HL-60 (cell line): ENCODE measurements around the gene ITPA.

Source experiments
- CTCF ChIP-seq: IDR thresholded peaks from one replicate; pipeline ENCODE4 v1.5.1; 2011; ENCODE audit warnings: low read length, control low read depth, inconsistent platforms; ENCODE audit not compliant: insufficient read depth
- POLR2AphosphoS5 ChIP-seq: IDR thresholded peaks from 2 replicates; pipeline ENCODE4 v1.6.1; 2012; ENCODE audit warnings: low read depth
- REST ChIP-seq: IDR thresholded peaks from 2 replicates; pipeline ENCODE4 v1.6.1; 2012; ENCODE audit warnings: low read depth; ENCODE audit not compliant: insufficient replicate concordance
- SPI1 ChIP-seq: IDR thresholded peaks from 2 replicates; pipeline ENCODE4 v1.6.1; 2012; ENCODE audit warnings: low read depth, mild to moderate bottlenecking, borderline replicate concordance

- no peak for TF ChIP-seq POLR2AphosphoS5
- no peak for TF ChIP-seq CTCF
- TF ChIP-seq REST: no peak
- TF ChIP-seq SPI1: no peak
These were observed 14.5 kb upstream of the ITPA start for GRCh38 chr20:3194617-3195280.
